Measurements from ENCODE around the gene USP9X.
"Not testable (repeated sequence)": the region's sequence is repeated elsewhere in the genome, so short reads cannot be mapped to it uniquely, and the experiment has no call there.

Gene USP9X, protein sequence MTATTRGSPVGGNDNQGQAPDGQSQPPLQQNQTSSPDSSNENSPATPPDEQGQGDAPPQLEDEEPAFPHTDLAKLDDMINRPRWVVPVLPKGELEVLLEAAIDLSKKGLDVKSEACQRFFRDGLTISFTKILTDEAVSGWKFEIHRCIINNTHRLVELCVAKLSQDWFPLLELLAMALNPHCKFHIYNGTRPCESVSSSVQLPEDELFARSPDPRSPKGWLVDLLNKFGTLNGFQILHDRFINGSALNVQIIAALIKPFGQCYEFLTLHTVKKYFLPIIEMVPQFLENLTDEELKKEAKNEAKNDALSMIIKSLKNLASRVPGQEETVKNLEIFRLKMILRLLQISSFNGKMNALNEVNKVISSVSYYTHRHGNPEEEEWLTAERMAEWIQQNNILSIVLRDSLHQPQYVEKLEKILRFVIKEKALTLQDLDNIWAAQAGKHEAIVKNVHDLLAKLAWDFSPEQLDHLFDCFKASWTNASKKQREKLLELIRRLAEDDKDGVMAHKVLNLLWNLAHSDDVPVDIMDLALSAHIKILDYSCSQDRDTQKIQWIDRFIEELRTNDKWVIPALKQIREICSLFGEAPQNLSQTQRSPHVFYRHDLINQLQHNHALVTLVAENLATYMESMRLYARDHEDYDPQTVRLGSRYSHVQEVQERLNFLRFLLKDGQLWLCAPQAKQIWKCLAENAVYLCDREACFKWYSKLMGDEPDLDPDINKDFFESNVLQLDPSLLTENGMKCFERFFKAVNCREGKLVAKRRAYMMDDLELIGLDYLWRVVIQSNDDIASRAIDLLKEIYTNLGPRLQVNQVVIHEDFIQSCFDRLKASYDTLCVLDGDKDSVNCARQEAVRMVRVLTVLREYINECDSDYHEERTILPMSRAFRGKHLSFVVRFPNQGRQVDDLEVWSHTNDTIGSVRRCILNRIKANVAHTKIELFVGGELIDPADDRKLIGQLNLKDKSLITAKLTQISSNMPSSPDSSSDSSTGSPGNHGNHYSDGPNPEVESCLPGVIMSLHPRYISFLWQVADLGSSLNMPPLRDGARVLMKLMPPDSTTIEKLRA (N-terminal part only)

GRCh38 chrX:41084893-41085511 is at the start of gene USP9X:
Gene USP9X (plus strand): TSS chrX:41085445. CDS start chrX:41123629, 38,184 bp downstream.
- peak; percentile 78 for DNase-seq

DNA sequence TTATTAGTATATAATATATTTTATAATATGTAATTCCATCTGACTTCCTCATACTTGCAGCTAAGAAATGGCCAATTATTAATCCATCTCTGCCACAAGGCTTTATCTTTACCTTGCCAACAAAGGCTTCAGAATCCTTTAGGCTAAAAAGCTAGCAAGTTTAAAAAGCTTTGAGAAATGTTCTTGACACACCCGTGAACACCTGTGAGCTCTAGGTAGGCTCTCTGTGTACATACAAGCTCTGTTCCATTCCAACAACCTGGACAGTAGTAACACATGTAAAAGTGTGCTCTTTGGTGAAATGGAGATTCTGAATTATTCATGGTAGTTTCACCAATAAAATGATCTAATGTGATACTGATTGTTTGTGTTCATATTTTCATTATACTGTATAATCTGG is 49.7 kb upstream of the USP9X start:
- DNase-seq = no peak

DNA sequence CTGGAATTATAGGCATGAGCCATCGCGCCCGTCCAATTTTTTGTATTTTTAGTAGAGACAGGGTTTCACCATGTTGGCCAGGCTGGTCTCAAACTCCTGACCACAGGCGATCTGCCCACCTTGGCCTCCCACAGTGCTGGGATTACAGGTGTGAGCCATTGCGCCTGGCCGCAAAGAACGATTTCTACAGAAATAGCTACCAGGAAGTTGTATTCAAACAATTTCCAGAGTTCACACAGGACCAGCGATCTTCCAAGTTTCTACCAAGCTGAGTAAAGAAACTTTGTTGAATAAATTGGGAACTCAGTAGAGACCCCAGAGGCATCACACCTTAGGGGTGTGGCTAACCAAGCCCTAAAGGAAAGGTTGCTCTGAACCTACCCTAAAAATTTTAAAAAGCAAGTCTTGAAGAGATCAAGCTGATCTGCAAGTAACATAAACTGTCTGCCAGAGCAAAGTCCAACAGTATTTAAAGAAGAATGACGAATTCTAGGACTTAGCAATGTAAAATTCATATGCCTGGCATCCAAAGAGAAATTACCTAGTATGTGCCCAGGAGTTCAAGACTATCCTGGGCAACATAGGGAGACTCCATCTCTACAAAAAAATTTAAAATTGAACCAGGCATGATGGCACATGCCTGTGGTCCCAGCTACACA is 48.4 kb upstream of the USP9X start:
- no peak for DNase-seq

DNA sequence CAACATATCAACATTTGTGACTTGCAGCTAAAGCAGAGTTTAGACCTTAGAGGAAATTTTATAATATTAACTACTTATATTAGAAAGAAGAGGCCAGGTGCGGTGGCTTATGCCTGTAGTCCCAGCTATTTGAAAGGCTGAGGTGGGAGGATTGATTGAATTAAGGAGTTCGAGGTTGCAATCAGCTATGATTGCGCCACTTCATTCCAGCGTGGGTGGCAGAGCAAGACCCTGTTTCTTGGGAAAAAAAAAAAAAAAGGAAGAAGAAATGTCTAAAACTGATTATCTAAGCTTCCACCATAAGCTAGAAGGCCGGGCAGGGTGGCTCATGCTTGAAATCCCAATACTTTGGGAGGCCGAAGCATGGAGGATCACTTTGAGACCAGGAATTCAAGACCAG is 42.0 kb upstream of the USP9X start:
- DNase-seq = no peak

DNA sequence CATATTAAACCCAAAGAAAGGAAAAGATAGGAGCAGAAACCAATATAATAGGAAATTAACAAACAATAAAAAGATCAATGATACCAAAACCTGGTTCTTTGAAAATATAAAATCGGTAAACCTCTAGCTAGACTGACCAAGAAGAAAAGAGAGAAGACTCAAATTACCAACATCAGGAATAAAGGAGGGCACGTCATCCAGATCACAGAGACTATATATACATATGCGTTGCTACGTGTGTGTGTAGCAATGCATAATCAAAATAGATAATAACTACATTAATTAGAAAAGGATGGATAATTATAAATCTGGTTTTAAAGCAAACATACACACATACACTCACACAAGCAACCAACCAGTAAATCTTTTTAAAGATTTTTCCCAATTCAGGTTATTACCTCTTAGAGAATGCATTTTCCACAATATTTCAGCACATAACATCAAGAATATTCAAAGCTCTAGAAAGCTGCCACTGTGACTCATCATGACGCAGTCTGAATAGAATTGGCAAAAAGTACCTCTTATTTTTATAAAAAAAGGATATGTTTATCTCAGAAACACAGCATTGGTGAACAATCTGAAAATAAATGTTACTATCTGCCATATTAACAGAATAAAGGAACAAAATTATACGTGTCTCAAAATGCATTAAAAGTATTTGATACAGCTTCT is 41.4 kb upstream of the USP9X start:
- no peak for DNase-seq

- no peak for DNase-seq
These were observed 39.2 kb upstream of the USP9X start for GRCh38 chrX:41045960-41046567.

DNA sequence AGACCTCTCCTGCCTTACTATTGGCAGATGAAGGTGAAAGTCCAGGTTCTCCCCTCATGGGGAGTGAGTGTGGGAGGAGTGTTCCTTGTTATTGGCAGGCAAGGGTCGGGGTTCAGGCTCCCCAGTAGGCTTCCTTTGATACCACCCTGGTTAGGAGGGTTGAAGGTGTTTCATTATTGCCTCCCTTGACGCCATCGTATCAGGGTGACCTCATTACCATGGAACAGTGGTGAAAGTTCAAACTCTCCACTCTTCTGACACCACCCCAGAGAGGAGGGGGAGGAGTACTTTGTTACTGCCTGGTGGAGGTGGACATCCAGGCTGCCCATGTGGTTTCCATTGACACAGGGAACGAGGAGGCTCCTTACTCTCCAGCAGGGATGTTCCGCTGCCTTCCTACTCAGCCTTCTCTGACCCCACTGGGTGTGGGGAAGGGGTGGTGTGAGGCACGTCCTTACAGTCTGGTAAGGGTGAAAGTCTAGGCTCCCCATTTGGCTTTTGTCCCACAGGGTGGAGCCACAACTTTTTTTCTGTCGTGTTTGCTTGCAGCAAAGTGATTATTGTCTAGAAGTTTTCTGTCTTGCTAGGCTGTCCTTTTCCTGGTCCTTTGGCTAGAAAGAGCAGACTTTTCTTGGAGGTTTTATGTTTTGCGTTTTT is 37.2 kb upstream of the USP9X start:
- no peak for DNase-seq

GRCh38 chrX:41050359-41050758 is 34.9 kb upstream of the USP9X start:
- DNase-seq = no peak

DNA sequence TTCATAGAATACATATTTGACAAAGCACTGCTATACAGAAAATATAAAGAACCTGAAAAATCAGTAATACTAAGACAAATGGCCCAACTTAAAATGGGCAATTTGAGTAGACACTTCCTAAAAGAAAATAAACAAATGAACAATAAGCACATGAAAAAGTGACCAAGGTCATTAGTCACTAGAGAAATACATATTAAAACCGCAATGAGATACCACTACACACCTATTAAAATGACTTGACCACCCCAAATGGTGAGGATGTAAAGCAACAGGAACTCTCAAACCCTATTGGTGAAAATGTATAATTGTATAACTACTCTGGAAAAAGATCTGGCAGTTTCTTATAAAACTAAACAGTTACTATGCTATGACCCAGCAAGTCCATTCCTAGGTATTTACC is 34.0 kb upstream of the USP9X start:
- no peak for DNase-seq

- DNase-seq = no peak
These were observed 29.5 kb upstream of the USP9X start for GRCh38 chrX:41055740-41056139.

GRCh38 chrX:41063276-41063675 is 22.0 kb upstream of the USP9X start:
- DNase-seq = not testable (repeated sequence)

DNA sequence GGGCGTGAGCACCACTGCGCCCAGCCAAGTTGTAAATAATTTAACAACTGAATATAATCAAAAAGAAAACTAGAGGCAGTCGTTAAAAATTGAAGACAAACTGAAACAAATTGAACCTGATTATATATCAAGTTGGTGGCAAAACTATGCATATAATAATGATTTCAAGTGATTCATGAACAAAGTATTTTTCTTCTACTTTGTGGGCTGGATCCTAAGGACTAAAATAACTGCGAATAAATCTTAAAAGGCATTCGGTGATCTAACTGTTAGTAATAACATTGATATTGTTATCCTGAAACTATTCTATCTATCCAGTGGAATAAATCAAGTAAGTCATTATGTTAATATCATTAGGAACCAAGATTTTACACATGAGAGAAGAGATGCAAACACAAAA is 21.2 kb upstream of the USP9X start:
- no peak for DNase-seq

- DNase-seq = no peak
These were observed 18.9 kb upstream of the USP9X start for GRCh38 chrX:41066391-41066790.

- no peak for DNase-seq
These were observed 18.3 kb upstream of the USP9X start for GRCh38 chrX:41066969-41067368.

- no peak for DNase-seq
These were observed 17.5 kb upstream of the USP9X start for GRCh38 chrX:41067721-41068120.

DNA sequence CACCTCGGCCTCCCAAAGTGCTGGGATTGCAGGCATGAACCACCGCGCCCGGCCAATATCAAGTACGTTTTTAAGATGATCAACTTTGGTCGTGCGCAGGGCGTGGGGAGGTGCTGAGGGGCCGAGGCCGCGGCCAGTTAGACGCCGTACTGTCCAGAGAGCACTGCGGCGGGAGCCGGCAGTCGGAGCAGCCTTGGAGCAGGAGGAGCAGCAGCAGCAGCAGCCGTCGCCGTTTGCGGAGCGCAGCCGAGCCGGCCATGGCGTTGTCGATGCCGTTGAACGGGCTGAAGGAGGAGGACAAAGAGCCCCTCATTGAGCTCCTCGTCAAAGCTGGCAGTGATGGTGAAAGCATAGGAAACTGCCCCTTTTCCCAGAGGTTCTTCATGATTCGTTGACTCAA is 8.5 kb upstream of the USP9X start:
- DNase-seq = no peak

DNA sequence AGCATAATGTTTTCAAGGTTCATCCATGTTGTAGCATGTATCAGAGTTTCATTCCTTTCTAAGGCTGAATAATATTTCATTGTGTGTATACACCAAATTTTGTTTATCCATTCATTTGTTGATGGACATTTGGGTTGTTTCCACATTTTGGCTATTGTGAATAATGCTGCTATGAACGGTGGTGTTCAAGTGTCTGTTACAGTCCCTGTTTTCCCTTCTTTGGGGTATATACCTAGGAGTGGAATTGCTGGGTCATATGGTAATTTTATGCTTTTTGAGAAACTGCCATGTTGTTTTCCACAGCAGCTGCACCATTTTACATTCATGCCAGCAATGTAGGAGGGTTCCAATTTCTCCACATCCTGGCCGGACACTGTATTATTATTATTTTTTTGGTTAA is 3.4 kb upstream of the USP9X start:
- no peak for DNase-seq

- DNase-seq = no peak
These were observed 2.5 kb upstream of the USP9X start for GRCh38 chrX:41082783-41083182.

DNA sequence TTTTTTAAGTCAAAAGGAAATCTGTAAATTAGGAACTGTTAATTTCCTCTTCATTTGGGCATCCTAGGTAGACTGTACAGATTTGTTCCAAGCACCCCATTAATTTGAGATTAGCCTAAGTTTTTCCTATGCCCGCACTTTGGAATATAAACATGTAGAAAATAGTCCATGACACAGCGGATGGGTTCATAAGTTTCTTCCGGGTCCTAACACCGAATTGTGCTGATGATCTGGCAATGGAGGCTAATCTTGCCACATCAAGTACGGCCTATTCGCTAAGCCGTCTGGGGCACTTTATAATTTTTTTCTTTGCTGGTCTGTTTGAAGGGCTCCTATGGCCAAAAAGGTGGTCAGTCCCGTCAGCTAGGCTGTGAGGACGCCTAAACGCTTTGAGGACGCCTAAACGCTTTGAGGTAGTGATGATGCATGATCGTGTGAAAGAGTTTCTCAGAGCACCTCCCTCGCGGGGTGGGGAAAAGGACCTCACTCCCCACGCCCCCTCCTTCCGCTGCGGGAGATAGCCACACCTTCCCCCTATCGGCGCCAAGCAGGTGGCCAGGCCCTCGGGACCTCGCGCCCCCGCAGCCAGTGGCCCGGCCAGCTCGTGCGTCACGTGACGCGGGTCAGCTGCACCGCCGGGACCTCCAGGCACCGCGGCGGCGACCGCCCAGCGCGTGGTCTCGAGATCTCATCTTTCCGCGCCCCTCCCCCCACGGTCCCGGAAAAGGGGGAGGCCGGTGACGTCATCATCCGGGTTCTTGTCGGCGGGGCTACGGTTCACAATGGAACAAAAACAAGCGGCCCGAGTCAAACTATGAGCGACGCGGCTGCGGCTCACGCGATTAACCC is 977 bp upstream of the USP9X start:
- peak; percentile 92 to 93 for DNase-seq

- DNase-seq = peak; percentile 38 to 55
These were observed 250 bp downstream of the USP9X start for GRCh38 chrX:41085512-41085877.
